ENCODE measurements around the gene THOC6. TPM values are rescaled to one million over a fixed set of nuclear protein-coding genes. Genes with fewer than 3 reads are reported as not detected.

The THOC6 gene
- total RNA-seq, 2 donors from 2014 or later, result 19.0 to 24.7 TPM

DNA sequence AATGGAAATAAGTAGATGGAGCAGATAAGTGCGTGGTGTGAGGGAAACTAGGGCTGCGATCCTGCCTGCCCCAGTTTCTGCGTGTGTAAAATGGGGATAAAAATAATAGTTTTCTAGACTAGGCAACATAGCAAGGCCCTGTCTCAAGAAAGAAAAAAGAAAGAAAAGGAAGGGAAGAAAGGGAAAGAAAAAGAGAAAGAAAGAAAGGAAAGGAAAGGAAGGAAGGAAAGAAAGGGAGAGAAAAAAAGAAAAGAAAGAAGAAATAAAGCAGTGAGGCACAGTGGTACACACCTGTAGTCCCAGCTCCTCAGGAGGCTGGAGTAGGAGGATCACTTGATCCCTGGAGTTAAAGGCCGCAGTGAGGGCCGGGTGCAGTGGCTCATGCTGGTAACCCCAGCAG lies 41.4 kb upstream of the THOC6 start:
- TF ChIP-seq, protein P1, sequence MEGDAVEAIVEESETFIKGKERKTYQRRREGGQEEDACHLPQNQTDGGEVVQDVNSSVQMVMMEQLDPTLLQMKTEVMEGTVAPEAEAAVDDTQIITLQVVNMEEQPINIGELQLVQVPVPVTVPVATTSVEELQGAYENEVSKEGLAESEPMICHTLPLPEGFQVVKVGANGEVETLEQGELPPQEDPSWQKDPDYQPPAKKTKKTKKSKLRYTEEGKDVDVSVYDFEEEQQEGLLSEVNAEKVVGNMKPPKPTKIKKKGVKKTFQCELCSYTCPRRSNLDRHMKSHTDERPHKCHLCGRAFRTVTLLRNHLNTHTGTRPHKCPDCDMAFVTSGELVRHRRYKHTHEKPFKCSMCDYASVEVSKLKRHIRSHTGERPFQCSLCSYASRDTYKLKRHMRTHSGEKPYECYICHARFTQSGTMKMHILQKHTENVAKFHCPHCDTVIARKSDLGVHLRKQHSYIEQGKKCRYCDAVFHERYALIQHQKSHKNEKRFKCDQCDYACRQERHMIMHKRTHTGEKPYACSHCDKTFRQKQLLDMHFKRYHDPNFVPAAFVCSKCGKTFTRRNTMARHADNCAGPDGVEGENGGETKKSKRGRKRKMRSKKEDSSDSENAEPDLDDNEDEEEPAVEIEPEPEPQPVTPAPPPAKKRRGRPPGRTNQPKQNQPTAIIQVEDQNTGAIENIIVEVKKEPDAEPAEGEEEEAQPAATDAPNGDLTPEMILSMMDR (IDR thresholded peaks at IDR 0.05), result no peak
- Histone ChIP-seq H3K4me1 (ENCODE audit: control insufficient read depth in 1 of 2, low read depth in 2 of 2) (peaks cover 6 to 30% of the 10 kb centered on the region in 2 donors), H3K27me3 (replicated peaks; ENCODE audit: insufficient read depth) (no peaks in the 10 kb centered on the region), H3K36me3 (no peaks in the 10 kb centered on the region), H3K27ac (no peak overlapping the region), H3K9me3 (no peaks in the 10 kb centered on the region), H3K4me3 (no peak overlapping the region)
- DNase-seq (ENCODE audit: low spot score), result no peak
- no peak for ATAC-seq (ENCODE audit: insufficient number of reproducible peaks, low FRiP score, low read depth)

DNA sequence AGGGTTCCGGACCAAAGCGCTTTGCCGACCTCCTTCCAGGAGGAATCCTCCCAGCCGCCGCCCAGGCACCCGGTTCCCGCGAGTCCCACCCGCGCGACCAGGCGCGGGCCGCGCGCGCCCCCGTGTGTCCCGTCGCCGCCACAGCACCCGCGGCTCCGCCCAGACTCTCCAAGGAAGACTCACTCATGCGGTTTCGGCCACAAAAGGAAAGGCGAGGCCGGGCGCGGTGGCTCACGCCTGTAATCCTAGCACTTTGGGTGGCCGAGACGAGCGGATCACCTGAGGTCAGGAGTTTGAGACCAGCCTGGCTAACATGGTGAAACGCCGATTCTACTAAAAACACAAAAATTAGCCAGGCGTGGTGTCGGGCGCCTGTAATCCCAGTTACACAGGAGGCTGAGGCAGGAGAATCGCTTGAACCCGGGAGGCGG lies 40.1 kb upstream of the THOC6 start:
- Histone ChIP-seq H3K4me1 (ENCODE audit: control insufficient read depth in 1 of 2, low read depth in 2 of 2) (peaks cover 6 to 30% of the 10 kb centered on the region in 2 donors), H3K9me3 (no peaks in the 10 kb centered on the region), H3K36me3 (no peaks in the 10 kb centered on the region), H3K4me3 (peak overlapping the region; percentile 23), H3K27ac (no peak overlapping the region), H3K27me3 (replicated peaks; ENCODE audit: insufficient read depth) (no peaks in the 10 kb centered on the region)
- TF ChIP-seq, protein P1 (IDR thresholded peaks at IDR 0.05), result peak; percentile 93
- DNase-seq (ENCODE audit: low spot score), result peak; percentile 44
- ATAC-seq (ENCODE audit: insufficient number of reproducible peaks, low FRiP score, low read depth), result peak; percentile 69

DNA sequence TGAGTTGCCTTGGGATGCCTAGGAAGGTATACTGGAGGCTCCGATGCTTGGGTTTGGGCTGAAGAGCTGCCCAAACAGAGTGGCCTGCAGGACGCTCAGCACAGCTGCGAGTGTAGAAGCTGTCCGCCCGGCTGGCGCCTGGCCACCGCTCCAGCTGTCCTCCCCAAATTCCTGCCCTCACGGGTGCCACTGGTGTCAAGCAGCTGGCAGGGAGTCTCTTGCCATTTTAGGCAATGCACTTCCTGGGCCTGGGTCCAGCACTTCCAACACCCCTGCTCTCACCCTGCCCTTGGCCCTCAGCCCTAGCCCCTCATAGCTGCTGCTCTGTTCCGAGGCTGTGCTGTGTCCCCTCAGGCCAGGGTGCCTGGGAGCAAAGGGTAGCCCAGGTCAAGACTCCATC lies 38.4 kb upstream of the THOC6 start:
- peaks cover 6 to 23% of the 10 kb centered on the region in 2 donors for H3K4me1 ChIP-seq (ENCODE audit: control insufficient read depth in 1 of 2, low read depth in 2 of 2)
- ATAC-seq (ENCODE audit: insufficient number of reproducible peaks, low FRiP score, low read depth) (no peak), DNase-seq (ENCODE audit: low spot score) (no peak)
- no peak overlapping the region for H3K4me3 ChIP-seq
- no peaks in the 10 kb centered on the region for H3K36me3 ChIP-seq
- H3K9me3 ChIP-seq, result no peaks in the 10 kb centered on the region
- TF ChIP-seq, protein P1 (IDR thresholded peaks at IDR 0.05), result no peak
- no peak overlapping the region for H3K27ac ChIP-seq
- no peaks in the 10 kb centered on the region for H3K27me3 ChIP-seq (replicated peaks; ENCODE audit: insufficient read depth)

DNA sequence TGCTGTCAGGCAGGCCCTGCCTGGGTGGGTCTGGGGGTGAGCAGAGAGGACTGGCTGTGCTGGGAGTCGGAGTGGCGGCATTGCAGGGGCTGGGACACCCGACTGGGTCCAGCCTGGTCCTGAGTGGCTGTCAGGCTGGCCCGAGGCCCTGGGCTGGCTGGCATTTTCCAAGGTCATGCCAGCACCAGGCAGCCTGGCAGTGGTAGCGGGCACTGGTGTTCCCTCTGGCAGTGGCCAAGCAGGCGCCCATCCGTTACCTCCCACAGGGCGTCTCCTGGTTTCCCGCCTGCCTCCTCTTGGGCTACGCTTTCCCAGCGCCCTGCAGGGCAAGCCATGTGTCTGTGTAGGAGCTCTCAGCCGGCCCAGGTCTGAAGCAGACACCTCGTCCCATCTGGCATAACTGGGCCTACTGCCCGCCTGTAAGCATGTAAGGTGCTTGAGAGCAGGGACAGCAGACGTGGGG lies 37.9 kb upstream of the THOC6 start:
- ATAC-seq (ENCODE audit: insufficient number of reproducible peaks, low FRiP score, low read depth) (no peak), DNase-seq (ENCODE audit: low spot score) (no peak)
- Histone ChIP-seq H3K36me3 (no peaks in the 10 kb centered on the region), H3K27me3 (replicated peaks; ENCODE audit: insufficient read depth) (no peaks in the 10 kb centered on the region), H3K4me1 (ENCODE audit: control insufficient read depth in 1 of 2, low read depth in 2 of 2) (peaks cover 4 to 20% of the 10 kb centered on the region in 2 donors), H3K9me3 (no peaks in the 10 kb centered on the region), H3K4me3 (no peak overlapping the region), H3K27ac (no peak overlapping the region)
- TF ChIP-seq, protein P1 (IDR thresholded peaks at IDR 0.05), result no peak

DNA sequence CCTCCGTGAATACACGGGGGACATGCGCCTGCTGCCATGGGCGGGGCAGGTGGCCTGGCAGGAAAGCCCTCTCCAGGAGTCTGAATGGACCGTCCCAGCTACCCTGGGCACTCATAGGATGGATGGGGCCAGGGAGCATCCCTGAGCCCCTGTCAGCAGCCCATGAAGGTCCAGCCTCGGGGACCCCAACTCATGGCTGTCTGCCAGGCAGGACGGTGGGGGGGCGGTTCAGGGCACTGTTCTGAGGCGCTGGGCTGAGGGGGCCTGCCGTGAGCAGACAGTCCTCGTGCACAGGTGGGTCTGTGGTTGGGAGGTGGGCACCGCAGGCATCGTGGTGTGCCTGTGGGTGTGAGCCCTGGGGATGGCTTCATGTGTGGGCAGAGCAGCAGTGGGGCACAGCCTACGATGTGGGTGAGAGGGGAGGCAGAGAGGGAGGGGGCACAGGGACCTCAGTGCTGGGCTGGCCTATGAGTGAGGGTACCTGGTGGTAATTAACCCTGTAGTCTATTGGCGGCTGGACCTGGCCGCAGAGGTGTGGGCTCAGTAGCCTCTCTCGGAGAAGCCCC lies 37.1 kb upstream of the THOC6 start:
- TF ChIP-seq, protein P1 (IDR thresholded peaks at IDR 0.05), result no peak
- Histone ChIP-seq H3K4me3 (no peak overlapping the region), H3K27me3 (replicated peaks; ENCODE audit: insufficient read depth) (no peaks in the 10 kb centered on the region), H3K9me3 (no peaks in the 10 kb centered on the region), H3K36me3 (no peaks in the 10 kb centered on the region), H3K27ac (no peak overlapping the region), H3K4me1 (ENCODE audit: control insufficient read depth in 1 of 2, low read depth in 2 of 2) (peaks cover 0 to 13% of the 10 kb centered on the region in 2 donors)
- DNase-seq (ENCODE audit: low spot score) (no peak), ATAC-seq (ENCODE audit: insufficient number of reproducible peaks, low FRiP score, low read depth) (no peak)

Data from thoracic aorta (tissue), 2 donors.